HFF-Myc (cell line): Measurements from ENCODE around the gene NPBWR2.

Source experiments
- DNase-seq: peaks from one replicate; pipeline ENCODE4 v3.0.0-alpha.2; 2011; ENCODE audit warnings: low read depth; ENCODE audit errors: extremely low read depth
- H3K4me3 ChIP-seq: replicated peaks from 2 replicates; pipeline ENCODE4 v1.5.1; 2011; ENCODE audit warnings: low read depth, mild to moderate bottlenecking, control low read depth, low read length
- TF ChIP-seq, protein P1 (sequence below): IDR thresholded peaks from 2 replicates; pipeline ENCODE4 v1.5.1; 2012; ENCODE audit warnings: mild to moderate bottlenecking, low read depth, low read length, control low read depth; ENCODE audit errors: missing control alignments

The NPBWR2 gene

DNA sequence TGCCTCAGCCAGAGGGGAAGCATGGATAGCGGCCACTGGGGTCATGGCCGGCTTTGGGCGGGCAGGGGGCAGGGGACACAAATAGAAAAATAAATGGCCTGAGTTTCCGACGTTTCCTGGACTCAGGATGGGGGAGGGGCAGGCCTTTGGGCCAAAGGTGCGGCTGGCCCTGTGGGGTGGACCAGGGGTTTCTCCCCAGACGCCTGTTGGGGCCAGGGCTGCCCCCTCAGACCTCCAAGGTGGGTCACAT is 50.8 kb downstream of the NPBWR2 start:
- DNase-seq: no peak
- H3K4me3 ChIP-seq: no peak overlapping the region
- TF ChIP-seq, protein P1, sequence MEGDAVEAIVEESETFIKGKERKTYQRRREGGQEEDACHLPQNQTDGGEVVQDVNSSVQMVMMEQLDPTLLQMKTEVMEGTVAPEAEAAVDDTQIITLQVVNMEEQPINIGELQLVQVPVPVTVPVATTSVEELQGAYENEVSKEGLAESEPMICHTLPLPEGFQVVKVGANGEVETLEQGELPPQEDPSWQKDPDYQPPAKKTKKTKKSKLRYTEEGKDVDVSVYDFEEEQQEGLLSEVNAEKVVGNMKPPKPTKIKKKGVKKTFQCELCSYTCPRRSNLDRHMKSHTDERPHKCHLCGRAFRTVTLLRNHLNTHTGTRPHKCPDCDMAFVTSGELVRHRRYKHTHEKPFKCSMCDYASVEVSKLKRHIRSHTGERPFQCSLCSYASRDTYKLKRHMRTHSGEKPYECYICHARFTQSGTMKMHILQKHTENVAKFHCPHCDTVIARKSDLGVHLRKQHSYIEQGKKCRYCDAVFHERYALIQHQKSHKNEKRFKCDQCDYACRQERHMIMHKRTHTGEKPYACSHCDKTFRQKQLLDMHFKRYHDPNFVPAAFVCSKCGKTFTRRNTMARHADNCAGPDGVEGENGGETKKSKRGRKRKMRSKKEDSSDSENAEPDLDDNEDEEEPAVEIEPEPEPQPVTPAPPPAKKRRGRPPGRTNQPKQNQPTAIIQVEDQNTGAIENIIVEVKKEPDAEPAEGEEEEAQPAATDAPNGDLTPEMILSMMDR: no peak

DNA sequence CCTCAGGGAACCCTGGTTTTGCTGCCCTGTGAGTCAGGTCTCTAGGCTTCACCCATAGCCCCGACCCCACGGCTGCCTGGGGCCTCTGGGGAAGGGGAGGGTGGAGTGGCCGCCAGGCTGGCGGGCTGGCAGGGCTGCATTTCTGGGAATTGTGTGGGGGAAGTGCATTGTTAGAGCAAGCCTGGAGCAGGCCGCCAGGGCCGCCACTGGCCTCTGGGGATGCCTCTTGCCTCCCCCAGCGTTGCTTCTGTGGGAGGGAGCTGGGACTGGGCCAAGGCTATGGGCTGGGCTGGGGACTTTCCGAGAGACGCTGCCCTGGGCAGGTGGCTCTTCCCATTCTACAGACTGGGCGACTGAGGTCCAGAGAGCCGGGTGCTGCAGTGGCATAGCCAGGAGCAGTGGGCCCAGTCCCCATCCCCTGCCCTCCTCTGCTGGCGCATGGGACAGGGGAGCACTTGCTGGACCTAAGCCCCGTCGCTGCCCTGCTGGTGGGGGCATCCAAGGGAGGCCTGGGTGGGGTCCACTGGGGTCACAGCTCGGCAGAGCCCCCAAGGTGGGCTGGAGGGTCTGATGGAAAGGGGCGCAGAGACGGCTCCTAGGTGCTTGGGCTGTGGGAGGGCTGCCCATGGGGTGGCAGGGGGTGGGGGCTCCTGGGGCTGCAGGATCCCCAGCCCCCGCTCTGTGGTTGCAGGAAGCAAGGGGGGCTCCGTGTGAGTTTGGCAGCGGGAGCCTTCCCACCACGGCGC is 51.3 kb downstream of the NPBWR2 start:
- no peak overlapping the region for H3K4me3 ChIP-seq
- TF ChIP-seq, protein P1: no peak
- DNase-seq: no peak

DNA sequence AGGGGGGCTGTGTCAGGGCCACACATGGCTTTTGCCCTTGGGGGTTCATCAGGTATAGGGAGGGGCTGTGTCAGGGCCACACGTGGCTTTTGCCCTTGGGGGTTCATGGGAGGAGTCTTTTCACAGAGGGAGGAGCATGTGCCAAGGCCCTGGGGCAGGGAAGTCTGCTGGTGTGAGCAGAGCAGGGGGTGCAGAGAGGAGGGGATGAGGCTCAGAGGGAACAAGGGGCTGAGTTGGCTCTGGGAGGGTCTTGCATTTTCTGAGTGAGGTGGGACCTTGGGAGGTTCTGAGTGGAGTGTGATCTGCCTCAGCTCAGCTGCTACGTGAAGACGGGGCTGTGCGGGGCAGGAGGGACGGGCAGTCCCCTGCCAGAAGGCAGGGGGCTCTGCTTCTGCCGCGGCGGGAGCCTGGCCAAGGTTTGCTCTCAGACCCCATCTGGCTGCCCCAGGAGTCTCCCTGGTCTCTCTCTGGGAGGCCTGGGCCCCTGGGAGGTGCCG is 51.9 kb downstream of the NPBWR2 start:
- DNase-seq: no peak
- TF ChIP-seq, protein P1: no peak
- no peak overlapping the region for H3K4me3 ChIP-seq

DNA sequence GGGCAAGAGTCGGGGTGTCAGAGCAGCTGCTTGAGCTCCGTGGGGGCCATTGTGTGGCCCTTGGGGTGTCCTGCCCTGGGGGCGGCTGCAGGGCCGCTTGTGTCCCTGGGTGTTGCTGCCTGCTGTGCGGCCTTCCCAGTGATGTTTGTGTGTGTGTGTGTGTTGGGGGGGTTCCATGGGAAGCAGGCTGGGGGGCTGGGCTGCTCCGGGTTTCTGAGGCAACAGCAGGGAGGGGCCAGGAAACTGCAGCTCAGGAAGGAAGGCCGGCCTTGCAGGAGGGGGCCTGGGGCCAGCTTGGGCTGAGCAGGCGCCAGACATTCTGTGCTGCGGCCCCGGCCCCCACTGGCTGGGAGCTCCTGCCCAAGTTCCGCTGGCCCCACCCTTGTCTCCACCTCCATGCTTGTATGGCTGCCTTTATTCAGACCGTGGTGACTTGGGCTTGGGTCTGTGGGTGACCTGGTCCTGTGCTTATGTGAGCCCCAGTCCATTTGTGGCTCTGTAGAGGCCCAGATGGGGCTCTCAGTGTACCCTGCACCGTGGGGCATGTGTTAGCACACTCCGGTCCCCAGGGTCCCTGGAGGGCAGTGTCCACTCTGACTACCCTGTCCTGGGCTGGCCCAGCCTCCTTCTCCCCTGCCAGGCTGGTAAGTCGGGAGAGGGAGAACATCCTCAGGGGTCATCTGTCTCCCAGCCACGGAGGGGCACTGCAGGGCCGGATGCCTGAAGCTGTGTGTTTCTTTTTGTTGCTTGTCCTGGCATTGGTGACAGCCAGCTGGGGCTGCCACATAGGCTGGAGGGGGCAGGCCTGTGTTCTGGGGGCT is 53.3 kb downstream of the NPBWR2 start:
- TF ChIP-seq, protein P1: no peak
- no peak overlapping the region for H3K4me3 ChIP-seq
- no peak for DNase-seq
